A549 (cell line): ENCODE measurements around the gene TPBG.

Experiments used
- CTCF ChIP-seq: fragments of >200 bp; sonication (Bioruptor Twin); formaldehyde crosslinking; IDR thresholded peaks from 3 replicates; pipeline ENCODE4 v1.5.1; 2016
- EP300 ChIP-seq, 2 experiments: fragments of >200 bp; sonication (Bioruptor Twin); formaldehyde crosslinking; IDR thresholded peaks; 2 replicates in 1 of 2; 3 replicates in 1 of 2; pipeline ENCODE4 v1.6.1; 2016 to 2017
- HDAC2 ChIP-seq: fragments of 200-600 bp; sonication (generic); IDR thresholded peaks from 2 replicates; pipeline ENCODE4 v1.6.1; 2016
- HMGXB4 ChIP-seq: fragments of 250-450 bp; sonication (Bioruptor Pico); IDR thresholded peaks from 2 replicates; pipeline ENCODE4 v1.5.0; 2021; ENCODE audit warnings: mild to moderate bottlenecking, moderate library complexity, borderline replicate concordance
- MAX ChIP-seq: IDR thresholded peaks from 2 replicates; pipeline ENCODE4 v1.6.1; 2012
- MYC ChIP-seq: IDR thresholded peaks from 2 replicates; pipeline ENCODE4 v1.6.1; 2012; ENCODE audit warnings: mild to moderate bottlenecking, inconsistent platforms, low read length, improper control_type of control experiment, borderline replicate concordance
- NR3C1 ChIP-seq: fragments of >200 bp; sonication (Bioruptor Twin); formaldehyde crosslinking; IDR thresholded peaks from 3 replicates; pipeline ENCODE4 v1.6.1; 2017
- POLR2A ChIP-seq: IDR thresholded peaks from 2 replicates; pipeline ENCODE4 v1.6.1; 2012; ENCODE audit warnings: mild to moderate bottlenecking, low read length
- RCOR1 ChIP-seq: fragments of 150-350 bp; IDR thresholded peaks from 2 replicates; pipeline ENCODE4 v1.6.1; 2014; ENCODE audit warnings: antibody characterized with exemption, low read length, low read depth
- TP53 ChIP-seq: fragments of 250-450 bp; sonication (Bioruptor Pico); IDR thresholded peaks from 2 replicates; pipeline ENCODE4 v1.5.0; 2021; ENCODE audit warnings: mild to moderate bottlenecking, moderate library complexity
- USF2 ChIP-seq: fragments of 450-650 bp; IDR thresholded peaks from 2 replicates; pipeline ENCODE4 v1.6.1; 2014; ENCODE audit warnings: antibody characterized with exemption

GRCh38 chr6:82330171-82330804, 33.3 kb upstream of the TPBG start:
- TF ChIP-seq EP300 (IDR thresholded peaks at IDR 0.05) = no peak
- no peak for TF ChIP-seq USF2
- no peak for TF ChIP-seq CTCF
- TF ChIP-seq HMGXB4 (CRISPR knock-in tag) = no peak
- no peak for TF ChIP-seq POLR2A
- no peak for TF ChIP-seq MYC
- TF ChIP-seq MAX = no peak
- TF ChIP-seq NR3C1 = no peak
- TF ChIP-seq HDAC2 = no peak
- TF ChIP-seq TP53 = no peak
- no peak for TF ChIP-seq RCOR1
